AG08395 (cell line): ENCODE data around the gene DPM3.
"Not testable (repeated sequence)": the region's sequence is repeated elsewhere in the genome, so short reads cannot be mapped to it uniquely, and the experiment has no call there.

Source experiments
- DNase-seq: peaks from one replicate; pipeline ENCODE4 v3.0.0; 2012; ENCODE audit warnings: mixed read lengths, low spot score

The DPM3 gene

DNA sequence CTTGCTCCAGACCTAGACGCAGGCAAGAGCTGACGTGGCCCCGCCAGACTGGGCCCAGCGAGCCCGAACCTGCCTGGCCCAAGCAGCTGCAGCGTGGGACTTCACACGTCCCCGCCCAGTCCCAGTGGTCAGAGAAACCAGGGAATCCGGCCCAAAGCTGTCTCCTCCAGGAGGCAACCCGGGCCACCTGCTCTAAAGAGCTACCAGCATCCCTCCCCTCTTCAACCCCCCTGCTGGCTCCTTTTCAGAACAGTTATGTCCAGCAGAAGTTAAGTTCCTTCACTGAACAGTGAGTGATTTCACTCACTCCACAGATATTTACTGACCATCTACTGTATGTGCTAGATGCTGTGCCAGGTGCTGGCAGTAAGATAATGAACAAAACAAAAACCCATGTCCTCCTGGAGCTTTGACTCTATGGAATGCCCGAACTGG lies 14.8 kb downstream of the DPM3 start:
- no peak for DNase-seq

DNA sequence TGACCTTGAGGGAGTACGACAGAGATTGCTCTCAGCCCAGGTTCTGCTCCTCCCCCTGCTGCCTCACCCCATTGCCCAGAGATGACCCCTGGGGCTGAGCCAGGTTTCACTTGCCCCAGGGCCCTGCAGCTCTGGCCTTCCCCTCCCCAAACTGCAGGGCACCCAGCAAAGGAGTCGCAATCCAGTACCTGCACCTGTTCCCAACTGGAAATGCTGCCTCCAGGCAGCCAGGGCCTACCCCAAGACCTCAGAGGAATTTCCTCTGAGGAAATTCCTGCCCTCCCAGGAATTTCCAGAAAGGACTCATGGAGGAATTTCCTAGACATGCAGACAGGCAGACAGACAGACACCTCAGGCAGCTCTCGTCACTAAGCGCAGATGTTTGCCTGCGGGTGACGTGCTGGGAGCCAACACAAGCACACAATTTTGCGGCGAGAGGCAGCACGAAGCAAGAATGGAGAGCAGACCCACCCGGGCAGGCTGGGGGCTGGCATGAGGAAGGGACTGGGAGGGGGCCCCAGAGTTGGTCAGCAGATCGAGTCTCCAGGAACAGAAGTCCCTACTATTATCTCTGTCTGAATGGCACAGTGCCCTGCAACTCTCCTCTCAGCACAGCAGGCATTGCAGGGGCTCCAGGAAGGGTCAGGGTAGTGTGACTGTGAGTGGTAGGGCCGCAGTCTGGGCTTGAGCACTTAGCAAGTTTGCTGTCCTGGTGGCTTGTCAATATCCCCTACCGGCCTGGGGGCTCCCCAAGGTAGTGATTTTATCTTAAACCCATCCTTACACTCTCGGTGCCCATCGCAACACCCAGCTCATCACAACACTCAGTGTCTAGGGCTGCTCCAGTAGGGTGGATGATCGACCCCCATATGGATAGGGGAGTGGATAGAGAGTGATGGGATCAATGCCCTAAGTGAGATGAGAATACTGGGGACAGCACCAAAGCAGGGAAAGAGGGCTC lies 15.5 kb downstream of the DPM3 start:
- DNase-seq = no peak

DNA sequence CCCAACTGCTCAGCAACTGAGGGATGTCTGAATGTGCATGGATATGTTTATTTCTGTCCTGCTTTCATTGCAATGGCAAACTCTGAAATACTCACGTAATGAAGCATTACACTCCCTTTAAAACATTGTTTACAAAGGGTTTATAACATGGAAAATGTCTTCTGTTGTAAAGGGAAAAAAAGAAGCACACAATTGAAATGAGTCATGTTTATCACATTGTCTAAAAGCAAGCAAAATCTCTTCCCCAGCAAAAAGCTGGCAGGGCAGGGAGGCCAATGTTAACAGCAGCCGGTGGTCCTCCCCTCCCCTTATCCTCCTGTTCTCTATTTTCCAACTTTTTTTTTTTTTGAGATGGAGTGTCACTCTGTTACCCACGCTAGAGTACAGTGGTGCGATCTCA lies 16.5 kb downstream of the DPM3 start:
- no peak for DNase-seq

DNA sequence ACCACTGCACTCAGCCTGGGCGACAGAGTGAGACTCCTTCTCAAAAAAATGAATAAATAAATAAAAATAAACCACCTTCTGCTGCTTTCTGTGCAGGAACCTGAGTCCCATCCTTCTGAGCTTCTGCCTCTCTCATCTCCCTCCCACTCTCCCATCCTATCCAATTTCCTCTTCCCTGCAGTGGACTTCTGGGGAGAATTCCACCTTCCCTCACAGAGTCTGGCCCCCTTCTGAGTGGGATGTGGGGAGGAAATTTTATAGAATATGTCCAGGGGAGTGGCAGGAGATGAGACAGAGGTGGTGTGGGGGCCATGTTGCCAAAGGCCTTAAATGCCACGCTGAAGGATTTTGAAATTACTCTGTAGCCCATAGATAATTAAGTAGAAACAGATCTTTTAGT lies 18.0 kb downstream of the DPM3 start:
- no peak for DNase-seq

DNA sequence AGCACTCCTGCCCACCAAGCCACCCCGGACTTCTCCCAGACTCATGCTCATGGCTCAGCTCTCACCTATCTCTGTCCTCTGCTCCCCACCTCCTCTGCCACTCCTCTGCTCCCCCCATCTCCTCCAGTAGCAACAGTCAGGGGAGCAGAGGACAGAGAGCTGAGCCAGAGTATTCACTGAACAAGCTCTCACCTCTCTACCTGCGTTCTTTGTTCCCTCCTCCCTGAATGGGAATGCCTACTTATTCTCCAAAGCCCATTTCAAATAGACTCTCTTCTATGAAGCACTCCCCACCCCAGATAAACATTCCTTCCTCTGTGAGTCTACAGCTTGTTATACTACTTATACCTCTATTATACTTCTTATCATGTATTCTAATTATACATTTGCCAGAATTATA lies 19.1 kb downstream of the DPM3 start:
- no peak for DNase-seq

DNA sequence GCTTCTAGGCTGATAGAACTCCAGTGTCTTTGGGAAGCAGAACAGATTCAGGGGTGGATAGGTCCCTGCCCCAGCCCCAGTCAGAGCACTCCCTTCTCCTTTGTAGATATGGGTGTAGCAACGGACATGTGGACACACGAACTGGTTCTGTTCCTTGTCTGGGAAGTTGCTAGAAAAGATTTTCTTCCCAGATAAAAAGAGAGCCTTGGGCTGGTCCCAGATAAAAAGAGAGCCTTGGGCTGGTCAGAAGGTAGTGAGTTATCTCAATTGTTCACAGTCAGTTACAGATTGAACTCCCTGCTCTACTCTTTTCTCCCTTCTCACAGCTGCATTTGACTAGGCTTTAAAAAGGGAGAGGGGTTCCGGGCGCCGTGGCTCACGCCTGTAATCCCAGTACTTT lies 20.1 kb downstream of the DPM3 start:
- no peak for DNase-seq

DNA sequence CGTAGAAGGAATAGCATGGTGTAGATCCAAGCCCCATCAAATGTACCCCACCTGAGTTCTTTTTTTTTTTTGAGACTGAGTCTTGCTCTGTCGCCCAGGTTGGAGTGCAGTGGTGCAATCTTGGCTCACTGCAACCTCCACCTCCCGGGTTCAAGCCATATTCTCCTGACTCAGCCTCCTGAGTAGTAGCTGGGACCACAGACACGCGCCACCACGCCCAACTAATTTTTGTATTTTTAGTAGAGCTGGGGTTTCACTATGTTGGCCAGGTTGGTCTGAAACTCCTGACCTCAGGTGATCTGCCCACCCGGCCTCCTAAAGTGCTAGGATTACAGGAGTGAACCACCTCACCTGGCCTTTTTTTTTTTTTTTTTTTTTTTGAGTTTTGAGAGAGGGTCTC lies 22.2 kb downstream of the DPM3 start:
- not testable (repeated sequence) for DNase-seq

DNA sequence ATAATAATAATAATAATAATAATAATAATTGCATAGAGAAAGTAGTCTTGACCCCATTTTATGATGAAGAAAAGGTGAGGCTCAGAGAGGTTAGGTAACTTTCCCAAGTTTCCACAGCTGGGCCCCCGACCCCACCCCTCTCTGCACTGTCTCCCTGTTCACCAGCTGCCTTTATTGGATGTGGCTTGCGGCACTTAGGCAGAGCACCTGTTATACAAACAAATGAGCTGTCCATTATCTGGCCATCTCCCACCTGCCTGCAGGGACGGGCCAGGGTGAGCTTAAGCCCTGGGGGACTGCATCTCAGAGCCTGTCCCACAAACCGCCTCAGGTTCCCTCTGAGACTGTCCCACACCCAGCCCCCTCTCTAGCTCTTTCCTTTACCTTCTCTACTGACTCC lies 22.7 kb downstream of the DPM3 start:
- DNase-seq = no peak

DNA sequence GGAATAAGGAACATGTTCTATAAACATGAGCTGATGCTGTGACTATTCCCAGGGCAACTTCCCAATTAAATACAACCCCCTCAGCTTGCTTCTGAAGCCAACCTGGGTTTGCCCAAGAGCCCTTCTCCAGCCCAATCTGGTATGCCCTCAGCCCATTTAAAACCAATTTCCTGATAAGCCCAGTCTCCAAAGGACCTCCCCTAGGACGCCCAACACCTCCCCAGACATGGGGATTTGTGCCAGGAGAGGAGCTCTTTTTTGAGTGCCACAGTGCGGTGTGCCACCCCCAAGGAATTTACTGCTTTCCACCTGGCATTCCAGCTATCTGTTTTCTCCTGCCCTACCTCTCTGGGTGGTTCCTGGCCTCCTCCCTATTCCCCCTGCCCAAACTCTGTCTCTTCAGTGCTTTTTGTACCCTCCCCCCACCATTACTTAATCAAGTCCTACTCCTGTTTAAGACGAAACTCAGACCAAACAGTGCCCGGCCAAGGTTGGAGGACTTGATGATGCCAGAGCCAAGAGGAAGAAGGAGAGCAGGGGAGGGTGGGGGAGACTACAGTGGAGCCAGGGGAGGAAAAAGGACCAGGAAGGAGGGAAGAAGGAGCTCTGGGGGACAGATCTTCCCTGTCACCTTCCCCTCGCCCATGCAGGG lies 24.1 kb downstream of the DPM3 start:
- DNase-seq = no peak

DNA sequence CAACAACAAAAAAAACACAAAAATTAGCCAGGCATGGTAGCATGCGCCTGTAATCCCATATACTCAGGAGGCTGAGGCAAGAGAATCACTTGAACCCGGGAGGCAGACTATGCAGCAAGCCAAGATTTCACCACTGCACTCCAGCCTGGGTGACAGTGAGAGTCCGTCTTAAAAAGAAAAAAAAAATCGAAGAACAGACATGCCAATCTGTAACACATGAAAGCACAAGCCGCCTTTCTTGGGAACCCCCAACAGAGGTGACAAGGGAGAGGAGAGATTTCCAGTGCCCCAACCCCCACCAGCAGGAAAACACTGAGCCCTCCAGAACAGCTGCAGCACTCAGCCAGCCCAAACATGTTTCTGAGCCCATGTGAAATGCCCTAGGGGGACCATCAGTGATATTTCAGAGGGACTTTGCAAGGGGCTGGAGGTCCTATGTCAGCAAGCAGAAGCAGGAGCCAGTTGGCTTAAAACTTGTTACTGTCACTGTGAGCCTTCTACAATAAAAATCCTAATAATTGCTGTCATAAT lies 26.8 kb downstream of the DPM3 start:
- no peak for DNase-seq

DNA sequence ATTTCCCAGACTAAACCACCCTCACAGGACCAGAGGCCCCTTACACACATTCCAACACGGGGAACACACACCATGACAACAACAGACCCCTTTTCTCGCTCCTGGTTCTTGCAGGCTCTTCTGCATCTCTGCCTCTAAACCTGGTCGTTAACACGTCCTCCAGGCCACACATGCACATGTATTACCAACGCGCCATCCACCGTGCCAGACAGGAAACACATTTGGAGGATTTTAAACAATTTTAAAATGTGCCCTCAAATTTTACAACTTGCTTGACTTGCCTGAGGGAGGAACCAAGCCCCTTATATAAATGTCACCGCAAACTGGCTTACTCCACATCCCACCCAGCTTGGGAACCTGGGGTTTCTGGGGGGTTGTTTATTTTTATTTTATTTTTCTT lies 29.5 kb downstream of the DPM3 start:
- DNase-seq = no peak

DNA sequence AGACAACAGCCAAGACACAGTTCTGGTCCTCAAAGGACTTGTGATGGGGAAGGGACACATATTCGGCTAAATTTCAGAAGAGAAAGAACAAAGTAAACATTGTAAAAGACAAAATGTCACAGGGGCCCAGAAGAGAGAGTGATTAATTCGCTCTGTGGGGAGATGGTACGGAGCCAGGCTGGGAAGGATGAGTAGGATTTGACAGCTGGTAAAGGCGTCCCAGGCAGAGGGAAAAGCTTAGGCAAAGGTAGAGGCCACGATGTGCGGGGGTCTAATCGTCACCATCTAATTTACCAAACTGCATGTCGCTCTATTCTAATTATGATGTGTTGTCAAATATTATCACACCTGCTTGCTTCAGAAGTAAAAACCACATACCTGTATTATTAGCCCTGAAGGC lies 29.9 kb downstream of the DPM3 start:
- DNase-seq = no peak

DNA sequence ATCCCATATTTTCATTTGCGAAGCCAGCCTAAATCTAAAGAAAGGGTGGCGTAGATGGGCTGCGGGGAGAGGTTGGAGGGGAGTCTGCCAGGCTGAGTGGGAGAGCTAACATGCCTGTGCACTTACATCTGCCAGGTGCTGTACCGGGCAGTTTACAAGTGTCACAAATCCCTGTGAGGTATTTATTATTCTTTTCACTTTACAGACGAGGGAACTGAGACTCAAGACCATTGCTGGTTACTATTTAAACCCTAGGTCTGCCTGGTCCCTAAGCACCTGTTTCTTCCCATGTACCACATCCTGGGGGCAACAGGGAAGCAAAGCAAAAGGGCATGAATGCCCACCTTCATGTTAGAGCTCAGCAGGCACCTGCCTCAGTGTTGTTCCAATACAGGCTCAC lies 32.0 kb downstream of the DPM3 start:
- DNase-seq = no peak

DNA sequence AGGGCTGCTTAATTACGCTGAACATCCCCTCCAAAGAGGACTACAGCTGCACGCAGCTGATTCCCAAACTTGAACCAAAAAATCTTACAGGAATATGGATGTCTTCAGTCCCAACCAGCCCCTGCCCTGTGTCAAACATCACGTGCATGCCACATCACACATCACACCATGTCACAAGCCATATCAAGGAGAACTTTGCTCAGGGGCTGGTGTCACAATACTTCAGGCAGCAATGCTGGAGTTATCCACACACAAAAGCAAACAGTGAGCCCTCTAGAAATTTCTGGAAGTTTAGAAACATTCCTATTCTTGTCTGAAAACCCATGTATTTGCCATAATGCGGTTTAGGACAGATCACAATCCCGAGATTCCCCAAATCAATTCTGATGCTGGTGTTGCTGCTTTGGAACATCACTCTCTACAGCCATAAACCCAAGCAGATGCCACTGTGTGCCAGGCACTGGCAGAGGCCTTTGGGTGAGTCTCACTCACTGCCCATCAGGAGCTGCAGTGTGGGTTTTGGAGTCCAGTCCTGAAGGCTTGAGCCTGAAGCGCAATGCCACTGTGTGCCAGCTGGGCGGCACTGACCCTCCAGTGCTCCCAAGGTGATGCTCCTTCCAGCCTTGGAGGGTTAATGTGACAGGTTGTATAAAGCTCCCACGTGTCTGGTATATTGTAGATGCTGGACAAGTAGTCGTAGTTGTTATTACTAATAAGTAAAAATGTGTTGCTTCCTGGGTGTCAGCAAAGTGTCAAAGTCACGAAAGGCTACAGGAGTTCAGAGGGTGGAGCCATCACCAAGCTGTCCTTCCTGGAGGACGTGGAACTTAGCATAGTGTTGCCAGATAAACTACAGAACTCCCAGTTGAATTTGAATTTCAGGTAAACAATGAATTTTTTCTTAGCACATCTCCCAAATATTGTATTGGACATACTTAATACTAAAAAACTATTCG lies 32.7 kb downstream of the DPM3 start:
- DNase-seq = no peak

DNA sequence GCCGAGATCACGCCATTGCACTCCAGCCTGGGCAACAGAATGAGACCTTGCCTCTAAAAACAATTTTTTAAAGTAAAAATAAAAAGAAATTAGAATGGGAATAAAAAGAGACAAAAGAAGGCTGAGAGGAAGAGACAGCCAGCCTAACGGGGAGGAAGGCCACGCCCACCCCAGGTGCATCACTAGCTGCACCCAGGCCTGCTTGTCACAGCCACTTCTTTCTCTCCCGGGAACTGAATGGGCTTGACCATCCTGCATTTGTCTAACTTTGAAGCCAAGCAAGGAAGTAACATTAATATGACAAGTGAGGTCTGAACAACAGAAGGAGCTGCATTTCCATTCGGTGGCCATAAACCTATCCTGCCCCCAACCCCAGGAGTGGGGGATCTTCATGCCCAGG lies 33.5 kb downstream of the DPM3 start:
- DNase-seq = no peak

DNA sequence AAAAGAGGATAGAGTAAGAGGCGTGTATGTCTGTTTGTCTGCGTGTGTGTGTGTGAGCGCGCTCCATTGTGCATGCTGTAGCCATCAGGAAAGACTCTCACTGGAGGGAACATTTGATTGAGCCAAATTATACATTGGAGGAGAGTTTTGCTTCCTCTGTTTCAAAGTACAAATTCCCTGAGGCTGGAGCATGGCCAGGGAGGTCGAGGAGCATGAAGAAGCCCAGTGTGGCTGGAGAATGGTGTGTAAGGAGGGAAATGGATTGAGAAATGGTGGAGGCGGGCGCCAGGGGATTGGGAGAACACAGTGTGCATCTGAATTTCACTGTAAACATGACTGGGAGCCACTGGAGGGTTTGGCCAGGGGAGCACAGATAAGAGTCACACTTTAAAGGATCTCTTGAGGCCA lies 34.7 kb downstream of the DPM3 start:
- DNase-seq = no peak

DNA sequence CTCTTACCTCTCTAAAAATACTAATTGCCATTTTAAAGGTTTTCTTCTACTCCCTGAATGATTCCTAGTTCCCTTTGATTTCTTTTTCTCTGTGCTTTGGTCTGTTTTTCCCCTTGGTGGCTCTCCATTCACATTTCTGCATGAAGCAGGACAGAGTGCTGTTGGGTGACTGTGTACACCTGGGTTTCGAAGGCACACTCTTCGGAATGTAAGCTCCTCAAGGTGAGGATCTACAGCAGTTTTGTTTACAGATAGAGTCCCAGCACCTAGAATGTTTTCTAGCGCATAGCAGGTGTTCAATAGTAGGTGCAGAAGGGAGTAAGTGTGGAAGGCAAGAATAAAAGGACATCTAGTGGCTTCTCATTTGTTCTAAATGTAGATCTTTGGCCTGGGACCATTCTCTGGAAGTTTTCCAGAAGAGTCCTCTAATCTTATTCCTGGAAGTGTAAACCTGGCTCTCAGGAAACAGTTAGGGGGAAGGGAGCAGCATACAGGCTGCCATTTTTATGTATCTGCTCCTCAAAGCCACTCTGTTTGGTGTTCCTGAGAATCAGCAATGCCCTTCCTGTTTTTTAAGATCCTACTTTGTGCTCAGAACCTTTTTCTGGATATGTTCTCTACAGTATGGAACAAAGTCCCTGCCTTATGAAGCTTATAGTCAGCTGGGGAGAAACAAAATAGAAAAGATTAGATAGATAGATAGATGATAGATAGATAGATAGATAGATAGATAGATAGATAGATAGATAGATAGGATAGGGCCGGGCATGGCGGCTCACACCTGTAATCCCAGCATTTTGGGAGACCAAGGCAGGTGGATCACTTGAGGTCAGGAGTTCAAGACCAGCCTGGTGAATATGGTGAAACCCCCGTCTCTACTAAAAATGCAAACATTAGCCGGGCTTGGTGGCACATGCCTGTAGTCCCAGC lies 35.5 kb downstream of the DPM3 start:
- DNase-seq = no peak

DNA sequence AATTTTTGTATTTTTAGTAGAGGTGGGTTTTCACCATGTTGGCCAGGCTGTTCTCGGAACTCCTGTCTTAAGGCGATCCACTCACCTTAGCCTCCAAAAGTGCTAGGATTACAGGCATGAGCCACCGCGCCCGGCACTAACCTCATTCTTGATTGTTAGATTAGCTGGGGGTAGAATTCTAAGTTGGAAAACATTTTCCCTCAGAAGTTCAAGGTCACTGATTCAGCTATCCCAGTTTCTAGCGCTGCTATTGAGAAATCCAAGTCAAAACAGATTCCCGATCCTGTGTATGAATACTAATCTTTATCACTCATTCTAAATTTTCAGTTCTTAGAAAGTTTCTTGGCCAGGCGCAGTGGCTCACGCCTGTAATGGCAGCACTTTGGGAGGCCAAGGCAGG lies 37.0 kb downstream of the DPM3 start:
- no peak for DNase-seq

DNA sequence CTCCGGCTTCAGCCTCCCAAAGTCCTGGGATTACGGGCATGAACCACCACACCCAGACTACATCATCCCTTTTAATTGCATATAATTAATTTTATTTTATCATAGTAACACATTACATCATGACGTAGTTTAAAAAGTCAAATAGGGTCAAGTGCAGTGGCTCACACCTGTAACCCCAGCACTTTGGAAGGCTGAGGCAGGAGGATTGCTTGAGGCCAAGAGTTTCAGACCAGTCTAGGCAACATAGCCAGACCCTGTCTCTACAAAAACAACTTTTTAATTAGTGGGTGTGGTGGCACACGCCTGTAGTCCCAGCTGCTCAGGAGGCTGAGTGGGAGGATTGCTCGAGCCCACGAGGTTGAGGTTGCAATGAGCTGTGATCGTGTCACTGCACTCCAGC lies 41.0 kb downstream of the DPM3 start:
- no peak for DNase-seq

DNA sequence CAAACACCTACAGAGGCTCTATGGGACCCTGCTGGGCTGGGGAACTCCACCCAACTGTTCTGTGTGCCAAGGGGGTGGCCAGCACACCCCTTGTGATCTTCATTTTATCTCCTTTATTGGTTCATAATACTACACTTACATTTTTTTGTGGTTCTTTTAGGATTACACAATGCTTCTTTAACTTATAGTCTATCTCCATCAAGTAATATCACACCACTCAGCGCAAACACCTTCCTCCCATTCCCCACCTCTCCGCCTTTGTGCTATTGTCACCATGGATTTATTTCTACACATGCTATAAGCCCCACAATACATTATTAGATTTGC lies 45.7 kb downstream of the DPM3 start:
- DNase-seq = no peak
